ENCODE measurements around the gene GUCY1B1.

DNA sequence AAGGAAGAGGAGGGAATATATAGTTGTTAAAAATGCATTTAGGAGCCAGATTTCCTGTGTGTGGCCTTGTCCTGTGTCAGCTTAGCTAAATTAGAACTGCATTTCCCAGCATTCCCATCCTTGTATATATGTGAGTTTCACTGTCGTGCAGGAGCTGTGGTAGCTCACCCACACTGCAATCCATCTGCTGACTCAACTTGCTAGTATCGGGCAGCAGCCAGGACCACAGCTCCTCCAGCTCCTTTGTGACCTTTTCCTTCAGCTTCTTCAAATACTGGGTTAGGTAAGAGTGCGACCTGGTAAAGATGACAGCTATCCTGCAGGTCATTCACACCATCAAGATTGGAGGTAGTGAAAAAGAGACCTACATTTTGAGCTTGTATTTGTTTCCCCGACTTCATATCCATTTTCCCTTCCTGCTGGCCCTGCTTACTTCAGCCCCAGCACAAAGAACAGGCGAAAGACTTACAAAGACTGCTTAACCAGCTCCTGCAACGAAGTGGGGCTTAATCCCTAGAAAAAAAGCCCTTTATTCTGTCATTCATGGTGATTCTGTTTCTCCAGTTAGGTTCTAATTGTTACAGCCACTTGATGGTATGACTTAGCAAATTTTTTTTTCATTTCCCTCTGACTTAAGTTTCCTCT, 95.9 kb downstream of the GUCY1B1 start:
- TF ChIP-seq, protein P1, sequence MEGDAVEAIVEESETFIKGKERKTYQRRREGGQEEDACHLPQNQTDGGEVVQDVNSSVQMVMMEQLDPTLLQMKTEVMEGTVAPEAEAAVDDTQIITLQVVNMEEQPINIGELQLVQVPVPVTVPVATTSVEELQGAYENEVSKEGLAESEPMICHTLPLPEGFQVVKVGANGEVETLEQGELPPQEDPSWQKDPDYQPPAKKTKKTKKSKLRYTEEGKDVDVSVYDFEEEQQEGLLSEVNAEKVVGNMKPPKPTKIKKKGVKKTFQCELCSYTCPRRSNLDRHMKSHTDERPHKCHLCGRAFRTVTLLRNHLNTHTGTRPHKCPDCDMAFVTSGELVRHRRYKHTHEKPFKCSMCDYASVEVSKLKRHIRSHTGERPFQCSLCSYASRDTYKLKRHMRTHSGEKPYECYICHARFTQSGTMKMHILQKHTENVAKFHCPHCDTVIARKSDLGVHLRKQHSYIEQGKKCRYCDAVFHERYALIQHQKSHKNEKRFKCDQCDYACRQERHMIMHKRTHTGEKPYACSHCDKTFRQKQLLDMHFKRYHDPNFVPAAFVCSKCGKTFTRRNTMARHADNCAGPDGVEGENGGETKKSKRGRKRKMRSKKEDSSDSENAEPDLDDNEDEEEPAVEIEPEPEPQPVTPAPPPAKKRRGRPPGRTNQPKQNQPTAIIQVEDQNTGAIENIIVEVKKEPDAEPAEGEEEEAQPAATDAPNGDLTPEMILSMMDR (IDR thresholded peaks at IDR 0.05) = no peak
- TF ChIP-seq POLR2A (IDR thresholded peaks at IDR 0.05) (no peak), POLR2AphosphoS5 (IDR thresholded peaks at IDR 0.05) (no peak)
